DOHH2 (cell line): Measurements from ENCODE around the gene FXYD6.

Experiments
- H3F3A ChIP-seq: fragments of 200-600 bp; sonication (generic), shearing (Covaris generic); 2 replicates; pipeline ENCODE4 v1.6.0; 2016; ENCODE audit warnings: antibody characterized with exemption, mild to moderate bottlenecking; ENCODE audit not compliant: control insufficient read depth, insufficient read depth
- H3K27ac ChIP-seq: fragments of 200-600 bp; sonication (generic); 2 replicates; pipeline ENCODE4 v1.5.1; 2014; ENCODE audit warnings: low read depth, mild to moderate bottlenecking, low read length, moderate library complexity
- H3K27me3 ChIP-seq: fragments of 200-600 bp; sonication (generic); 2 replicates; pipeline ENCODE4 v1.6.1; 2014; ENCODE audit warnings: mild to moderate bottlenecking, low read length, mixed read lengths; ENCODE audit not compliant: control insufficient read depth
- H3K36me3 ChIP-seq: fragments of 200-600 bp; sonication (generic); 2 replicates; pipeline ENCODE4 v1.6.1; 2014; ENCODE audit warnings: mild to moderate bottlenecking, low read length, moderate library complexity, mixed read lengths; ENCODE audit not compliant: control insufficient read depth
- H3K4me1 ChIP-seq: fragments of 200-600 bp; sonication (generic); 2 replicates; pipeline ENCODE4 v1.6.1; 2014; ENCODE audit warnings: mild to moderate bottlenecking, low read length, mixed read lengths; ENCODE audit not compliant: control insufficient read depth
- H3K4me2 ChIP-seq: fragments of 200-600 bp; sonication (generic); 2 replicates; pipeline ENCODE4 v1.6.0; 2014; ENCODE audit warnings: mild to moderate bottlenecking, low read length, moderate library complexity
- H3K4me3 ChIP-seq: fragments of 200-600 bp; sonication (generic); 2 replicates; pipeline ENCODE4 v1.5.1; 2014; ENCODE audit warnings: mild to moderate bottlenecking, low read length, mixed read lengths
- H3K79me2 ChIP-seq: fragments of 200-600 bp; sonication (generic); 2 replicates; pipeline ENCODE4 v1.6.1; 2014; ENCODE audit warnings: mild to moderate bottlenecking, low read length, mixed read lengths; ENCODE audit not compliant: control insufficient read depth
- H3K9me2 ChIP-seq: fragments of 200-600 bp; sonication (generic); replicated peaks from 2 replicates; pipeline ENCODE4 v1.6.1; 2014; ENCODE audit warnings: mild to moderate bottlenecking, low read length, mixed read lengths; ENCODE audit not compliant: control insufficient read depth
- H3K9me3 ChIP-seq: fragments of 200-600 bp; sonication (generic); 2 replicates; pipeline ENCODE4 v1.6.1; 2014; ENCODE audit warnings: antibody characterized with exemption, low read length, mixed read lengths; ENCODE audit not compliant: control insufficient read depth, insufficient read depth
- H4K20me1 ChIP-seq: fragments of 200-600 bp; sonication (generic); 2 replicates; pipeline ENCODE4 v1.6.0; 2014; ENCODE audit warnings: low read depth, mild to moderate bottlenecking, antibody characterized with exemption, low read length, moderate library complexity; ENCODE audit not compliant: control insufficient read depth, insufficient read depth
- EZH2phosphoT487 ChIP-seq: fragments of 200-600 bp; sonication (generic); IDR thresholded peaks from 2 replicates; pipeline ENCODE4 v1.6.1; 2017; ENCODE audit warnings: borderline replicate concordance, mild to moderate bottlenecking, antibody characterized with exemption, low read length, moderate library complexity, mixed read lengths
- TF ChIP-seq, protein P1 (sequence below): fragments of 200-600 bp; sonication (generic); IDR thresholded peaks from one replicate; pipeline ENCODE4 v1.5.1; 2014; ENCODE audit warnings: antibody characterized with exemption, mild to moderate bottlenecking, low read depth, low read length; ENCODE audit not compliant: poor library complexity, severe bottlenecking

The FXYD6 gene

DNA sequence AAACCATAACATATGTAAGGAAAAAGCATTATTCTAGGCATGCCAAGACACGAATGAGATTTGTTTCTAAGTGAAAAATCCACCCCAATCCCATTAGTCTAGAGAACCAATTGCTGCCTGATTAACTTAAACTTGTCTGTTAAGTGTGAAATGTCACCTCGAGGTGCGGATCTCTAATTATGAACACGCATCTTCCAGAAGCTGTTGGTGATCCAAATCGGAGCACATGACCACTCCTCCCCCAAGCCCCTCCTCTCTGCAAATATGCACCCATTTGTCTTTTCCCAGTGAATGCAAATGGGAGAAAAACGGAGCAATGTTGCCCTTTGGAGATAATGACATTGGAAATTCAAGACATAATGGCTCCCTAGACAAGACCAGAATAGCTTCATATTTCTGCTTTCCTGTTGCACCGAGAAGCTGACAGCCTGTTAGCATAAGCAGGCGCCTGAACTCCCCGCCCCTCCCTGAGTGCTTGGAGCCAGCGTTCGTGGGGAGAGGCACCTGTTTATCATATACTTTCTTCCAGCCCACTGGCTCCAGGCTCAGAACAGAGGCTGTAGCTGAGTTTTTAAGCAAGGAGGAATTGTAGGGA, 6.0 kb upstream of the FXYD6 start:
- Histone ChIP-seq H3K4me1 (no peaks in the 10 kb centered on the region), H4K20me1 (no peaks in the 10 kb centered on the region), H3K27me3 (peaks cover 36% of the 10 kb centered on the region), H3K36me3 (no peaks in the 10 kb centered on the region), H3K4me3 (no peak overlapping the region), H3F3A (no peaks in the 10 kb centered on the region), H3K27ac (no peak overlapping the region), H3K4me2 (no peak overlapping the region), H3K79me2 (no peaks in the 10 kb centered on the region), H3K9me3 (no peaks in the 10 kb centered on the region), H3K9me2 (no peaks in the 10 kb centered on the region)
- no peak for TF ChIP-seq EZH2phosphoT487
- TF ChIP-seq, protein P1, sequence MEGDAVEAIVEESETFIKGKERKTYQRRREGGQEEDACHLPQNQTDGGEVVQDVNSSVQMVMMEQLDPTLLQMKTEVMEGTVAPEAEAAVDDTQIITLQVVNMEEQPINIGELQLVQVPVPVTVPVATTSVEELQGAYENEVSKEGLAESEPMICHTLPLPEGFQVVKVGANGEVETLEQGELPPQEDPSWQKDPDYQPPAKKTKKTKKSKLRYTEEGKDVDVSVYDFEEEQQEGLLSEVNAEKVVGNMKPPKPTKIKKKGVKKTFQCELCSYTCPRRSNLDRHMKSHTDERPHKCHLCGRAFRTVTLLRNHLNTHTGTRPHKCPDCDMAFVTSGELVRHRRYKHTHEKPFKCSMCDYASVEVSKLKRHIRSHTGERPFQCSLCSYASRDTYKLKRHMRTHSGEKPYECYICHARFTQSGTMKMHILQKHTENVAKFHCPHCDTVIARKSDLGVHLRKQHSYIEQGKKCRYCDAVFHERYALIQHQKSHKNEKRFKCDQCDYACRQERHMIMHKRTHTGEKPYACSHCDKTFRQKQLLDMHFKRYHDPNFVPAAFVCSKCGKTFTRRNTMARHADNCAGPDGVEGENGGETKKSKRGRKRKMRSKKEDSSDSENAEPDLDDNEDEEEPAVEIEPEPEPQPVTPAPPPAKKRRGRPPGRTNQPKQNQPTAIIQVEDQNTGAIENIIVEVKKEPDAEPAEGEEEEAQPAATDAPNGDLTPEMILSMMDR = no peak

DNA sequence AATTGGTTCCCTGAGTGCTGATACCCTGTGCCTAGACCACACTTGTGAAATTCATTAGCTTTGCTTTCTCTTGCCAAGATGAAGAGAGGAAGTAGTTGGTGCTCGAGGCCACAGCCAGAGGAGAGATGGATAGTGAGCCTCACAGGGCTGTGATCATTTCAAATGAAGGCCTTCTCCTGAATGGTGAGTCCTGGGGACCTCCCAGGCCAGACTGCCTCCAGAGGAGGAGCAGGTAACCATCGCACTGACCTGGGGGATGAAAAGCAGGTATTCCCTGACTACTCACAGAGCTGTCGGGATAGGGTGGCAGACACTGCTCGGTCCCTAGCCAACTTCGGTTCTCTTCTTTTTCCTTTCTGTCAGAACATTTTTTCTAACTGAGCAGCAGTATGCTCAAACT, 4.8 kb upstream of the FXYD6 start:
- no peak overlapping the region for H3K4me2 ChIP-seq
- no peaks in the 10 kb centered on the region for H3K9me3 ChIP-seq
- H3K27me3 ChIP-seq = peaks cover 46% of the 10 kb centered on the region
- no peaks in the 10 kb centered on the region for H3K36me3 ChIP-seq
- no peaks in the 10 kb centered on the region for H4K20me1 ChIP-seq
- no peaks in the 10 kb centered on the region for H3F3A ChIP-seq
- no peaks in the 10 kb centered on the region for H3K9me2 ChIP-seq
- H3K4me3 ChIP-seq = no peak overlapping the region
- TF ChIP-seq, protein P1 = no peak
- TF ChIP-seq EZH2phosphoT487 = no peak
- no peak overlapping the region for H3K27ac ChIP-seq
- no peaks in the 10 kb centered on the region for H3K4me1 ChIP-seq
- no peaks in the 10 kb centered on the region for H3K79me2 ChIP-seq

DNA sequence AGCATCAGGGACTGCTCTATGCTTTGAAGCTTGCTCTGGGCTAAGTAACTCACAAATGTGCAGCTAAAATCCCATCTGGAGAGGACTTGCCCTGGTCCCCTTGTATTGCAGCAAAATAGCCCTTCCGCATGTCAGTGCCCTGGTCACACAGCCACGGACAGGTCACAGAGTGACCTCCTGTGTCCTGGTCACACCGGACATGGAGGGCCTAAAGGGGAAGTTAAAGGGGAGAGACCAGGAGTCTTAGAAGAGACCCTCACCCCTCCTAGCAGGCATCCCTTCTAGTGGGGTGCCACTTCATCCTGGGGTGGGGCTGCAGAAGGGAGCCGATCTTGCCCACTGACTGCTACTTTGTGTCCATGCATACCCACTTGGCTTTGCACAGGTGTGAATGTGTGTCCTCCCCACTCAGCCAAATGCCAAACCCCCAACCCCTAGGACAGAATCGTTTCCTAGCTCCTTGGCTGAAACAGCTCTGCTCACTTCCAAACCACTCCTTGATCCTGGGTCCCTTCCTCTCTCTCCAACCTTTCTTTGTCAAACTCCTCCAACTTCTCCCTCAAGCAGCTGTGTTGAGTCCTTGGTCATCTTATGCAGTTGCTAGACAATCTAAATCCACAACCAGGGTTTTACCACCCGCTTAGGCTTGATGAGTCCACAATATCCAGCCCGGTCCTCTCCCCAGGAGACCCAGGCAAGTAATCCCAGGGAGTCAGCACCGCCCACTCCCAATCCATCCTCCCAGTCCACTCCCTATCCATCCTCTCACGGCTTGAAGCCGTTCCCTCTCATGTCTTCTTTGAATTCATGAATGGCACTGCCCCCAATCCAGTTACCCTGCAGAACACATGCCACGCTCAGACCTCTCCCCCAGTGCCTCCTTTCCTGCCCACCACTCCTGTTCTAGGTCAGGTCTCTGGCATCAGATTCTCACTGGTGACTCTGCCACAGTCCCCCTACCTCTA, 3.3 kb upstream of the FXYD6 start:
- no peak overlapping the region for H3K4me3 ChIP-seq
- no peaks in the 10 kb centered on the region for H3K9me3 ChIP-seq
- TF ChIP-seq EZH2phosphoT487 = no peak
- TF ChIP-seq, protein P1 = no peak
- peaks cover 59% of the 10 kb centered on the region for H3K27me3 ChIP-seq
- no peaks in the 10 kb centered on the region for H4K20me1 ChIP-seq
- no peak overlapping the region for H3K4me2 ChIP-seq
- no peaks in the 10 kb centered on the region for H3K9me2 ChIP-seq
- no peak overlapping the region for H3K27ac ChIP-seq
- H3K36me3 ChIP-seq = no peaks in the 10 kb centered on the region
- H3K79me2 ChIP-seq = no peaks in the 10 kb centered on the region
- H3K4me1 ChIP-seq = no peaks in the 10 kb centered on the region
- H3F3A ChIP-seq = no peaks in the 10 kb centered on the region
